ENCODE results near the gene TMEM205. TPM values are rescaled to one million over a fixed set of nuclear protein-coding genes. Genes with fewer than 3 reads are reported as not detected.

Gene TMEM205
- total and polyA plus RNA-seq, 2 of the 8 experiments (the other 6 are each of a cell fraction or from before 2014, with no cell fraction given): 73.5 to 423 TPM

GRCh38 chr19:11342429-11342828 is 3.6 kb downstream of the TMEM205 start:
- no peak for FAIRE-seq
- H3K23ac ChIP-seq (ENCODE audit: insufficient read length): no peak overlapping the region
- H4K8ac ChIP-seq (ENCODE audit: extremely low read depth, insufficient read depth, low read length): no peak overlapping the region
- H2BK20ac ChIP-seq (ENCODE audit: low read length): no peak overlapping the region
- H4K20me1 ChIP-seq (replicated peaks in 1 of 2; ENCODE audit: control insufficient read depth in 1 of 2, insufficient read depth in 2 of 2, low read length in 2 of 2): peaks cover 0 to 5% of the 10 kb centered on the region in 2 experiments
- H3K79me1 ChIP-seq (ENCODE audit: low read depth, low read length): peaks cover 2% of the 10 kb centered on the region; the same call in 1 of the 2 replicates
- H3K36me3 ChIP-seq (ENCODE audit: control insufficient read depth in 2 of 4, insufficient read depth in 4 of 4, low read length in 3 of 4): no peaks in the 10 kb centered on the region
- H3K9ac ChIP-seq (replicated peaks in 1 of 4; ENCODE audit: extremely low read depth in 1 of 4, low read depth in 3 of 4, low read length in 3 of 4): no peak overlapping the region
- H3K4me2 ChIP-seq (ENCODE audit: insufficient read depth in 1 of 2, low read depth in 2 of 2, low read length in 2 of 2): no peak overlapping the region
- H2BK5ac ChIP-seq (ENCODE audit: low read depth, low read length): no peak overlapping the region
- ChIA-PET POLR2A (ENCODE audit: partially characterized antibody) (interaction anchor here (1.5 kb wide), 1 partner anchor 13 kb away, joined by 6 read pairs; the partner anchor contains the start of gene PLPPR2), CTCF (ENCODE audit: partially characterized antibody) (interaction anchor here (0.8 to 1.2 kb wide), 2 partner anchors 39 to 49 kb away, joined by 3 to 4 read pairs; no protein-coding TSS in a partner anchor)
- H2AK5ac ChIP-seq (ENCODE audit: low read depth, low read length): no peak overlapping the region
- no peak overlapping the region for H2BK15ac ChIP-seq (ENCODE audit: low read length)
- H3K18ac ChIP-seq (ENCODE audit: extremely low read depth, low read length): no peak overlapping the region
- no peak overlapping the region for H4K91ac ChIP-seq (replicated peaks; ENCODE audit: insufficient read length, low read length)
- H3K4me1 ChIP-seq (replicated peaks in 1 of 4; ENCODE audit: control insufficient read depth in 3 of 4, insufficient read depth in 4 of 4, low read length in 3 of 4): peaks cover 0 to 14% (median 7%) of the 10 kb centered on the region in 4 experiments; a peak in 6 of 7 replicates
- peaks cover 23% of the 10 kb centered on the region for H3K23me2 ChIP-seq (ENCODE audit: low read depth, low read length)
- peaks cover 0 to 3% of the 10 kb centered on the region in 2 experiments; a peak in 1 of 4 replicates for H3K79me2 ChIP-seq (ENCODE audit: control insufficient read depth in 1 of 2, insufficient read depth in 2 of 2, low read length in 2 of 2)
- H2AFZ ChIP-seq (ENCODE audit: low read length): no peak overlapping the region
- no peak for DNase-seq (ENCODE audit: low read depth in 1 of 2, low spot score in 2 of 2)
- no peaks in the 10 kb centered on the region for H3K9me3 ChIP-seq (ENCODE audit: insufficient read depth in 2 of 2, low read depth in 1 of 2, low read length in 1 of 2)
- 86% methylated on average over 3 of the region's 3 CpGs; no CpG with 5 or more reads in 1 of the 2 experiments for WGBS, 2 experiments (ENCODE audit: extremely low coverage in 1 of 2, insufficient coverage in 1 of 2, insufficient read length in 1 of 2, insufficient replicate concordance in 2 of 2, low coverage in 1 of 2, low lambda C conversion rate in 2 of 2, missing lambda C conversion rate in 1 of 2)
- H4K5ac ChIP-seq (ENCODE audit: insufficient read length, low read depth, low read length): no peak overlapping the region
- no peak overlapping the region for H3K4ac ChIP-seq (replicated peaks; ENCODE audit: insufficient read length, low read depth, low read length)
- H2BK120ac ChIP-seq (replicated peaks; ENCODE audit: low read depth, low read length): no peak overlapping the region
- no peak overlapping the region for H2BK12ac ChIP-seq (ENCODE audit: low read depth, low read length)
- H3K4me3 ChIP-seq (ENCODE audit: extremely low read depth in 1 of 4, insufficient read depth in 2 of 4, low read depth in 3 of 4, low read length in 4 of 4): no peak overlapping the region
- no peak overlapping the region for H3K27ac ChIP-seq (ENCODE audit: low read depth, low read length)
- H3K56ac ChIP-seq (replicated peaks; ENCODE audit: insufficient read length, low read depth, low read length): no peak overlapping the region
- H3K27me3 ChIP-seq (replicated peaks in 1 of 4; ENCODE audit: control insufficient read depth in 3 of 4, extremely low read depth in 1 of 4, insufficient read depth in 3 of 4, low read length in 3 of 4): no peaks in the 10 kb centered on the region; a peak in 2 of 7 replicates
- no peak overlapping the region for H3K14ac ChIP-seq (ENCODE audit: insufficient read length)
- TF ChIP-seq GABPA (IDR thresholded peaks at IDR 0.05; ENCODE audit: borderline replicate concordance, insufficient read depth, low read length): no peak
- no peak for TF ChIP-seq CTBP2 (IDR thresholded peaks at IDR 0.05; ENCODE audit: borderline replicate concordance, insufficient read depth, insufficient read length, low read length)
- TF ChIP-seq SIN3A (conservative IDR thresholded peaks at IDR 0.05 in 1 of 2, IDR thresholded peaks at IDR 0.05 in 1 of 2; ENCODE audit: low read depth in 1 of 2, low read length in 2 of 2): no peak
- TF ChIP-seq EP300 (IDR thresholded peaks at IDR 0.05; ENCODE audit: borderline replicate concordance in 1 of 2, low read depth in 2 of 2, low read length in 2 of 2): no peak
- no peak for TF ChIP-seq CBX8 (IDR thresholded peaks at IDR 0.05; ENCODE audit: borderline replicate concordance, low read depth, low read length)
- no peak for TF ChIP-seq TCF12 (IDR thresholded peaks at IDR 0.05; ENCODE audit: low read depth, low read length)
- no peak for TF ChIP-seq TBP (IDR thresholded peaks at IDR 0.05; ENCODE audit: low read depth, low read length)
- no peak for TF ChIP-seq SAP30 (IDR thresholded peaks at IDR 0.05; ENCODE audit: insufficient read depth, insufficient replicate concordance, low read length)
- TF ChIP-seq SP4 (IDR thresholded peaks at IDR 0.05; ENCODE audit: low read length): no peak
- no peak for TF ChIP-seq JUND (IDR thresholded peaks at IDR 0.05; ENCODE audit: low read length)
- TF ChIP-seq POLR2AphosphoS5 (IDR thresholded peaks at IDR 0.05; ENCODE audit: low read depth, low read length): no peak
- no peak for TF ChIP-seq NRF1 (IDR thresholded peaks at IDR 0.05; ENCODE audit: low read depth, low read length)
- TF ChIP-seq POU5F1 (IDR thresholded peaks at IDR 0.05; ENCODE audit: low read depth, low read length): no peak
- no peak for TF ChIP-seq ZNF274 (IDR thresholded peaks at IDR 0.05; ENCODE audit: borderline replicate concordance, extremely low read depth, low read length)
